PFSK-1 (cell line): ENCODE results near the gene ATL2.

ENCODE experiments used
- FOXP2 ChIP-seq: optimal IDR thresholded peaks from 2 replicates; pipeline ENCODE3; 2011; ENCODE audit warnings: borderline replicate concordance, control low read depth, inconsistent platforms; ENCODE audit not compliant: insufficient read depth; ENCODE audit errors: extremely low read length, extremely low read depth
- POLR2AphosphoS5 ChIP-seq: IDR thresholded peaks from 2 replicates; pipeline ENCODE4 v1.6.1; 2012; ENCODE audit warnings: low read depth, mild to moderate bottlenecking, control low read depth, low read length, moderate library complexity
- SIN3A ChIP-seq: IDR thresholded peaks from 2 replicates; pipeline ENCODE4 v1.6.1; 2012; ENCODE audit warnings: mild to moderate bottlenecking, low read length, moderate library complexity, borderline replicate concordance; ENCODE audit not compliant: insufficient read depth
- TAF1 ChIP-seq: IDR thresholded peaks from 2 replicates; pipeline ENCODE4 v1.6.1; 2012; ENCODE audit warnings: low read length, control low read depth, borderline replicate concordance; ENCODE audit not compliant: insufficient read depth
- TF ChIP-seq, protein P1 (sequence below), 2 experiments: IDR thresholded peaks; 2 replicates each; pipeline versions ENCODE4 v1.6.1 to v1.8.0; 2011 to 2012; ENCODE audit warnings: low read depth in 2 of 2, low read length in 2 of 2, control low read depth in 1 of 2, inconsistent platforms in 1 of 2, mild to moderate bottlenecking in 1 of 2, moderate library complexity in 1 of 2; ENCODE audit not compliant: insufficient read depth in 1 of 2

Gene ATL2

DNA sequence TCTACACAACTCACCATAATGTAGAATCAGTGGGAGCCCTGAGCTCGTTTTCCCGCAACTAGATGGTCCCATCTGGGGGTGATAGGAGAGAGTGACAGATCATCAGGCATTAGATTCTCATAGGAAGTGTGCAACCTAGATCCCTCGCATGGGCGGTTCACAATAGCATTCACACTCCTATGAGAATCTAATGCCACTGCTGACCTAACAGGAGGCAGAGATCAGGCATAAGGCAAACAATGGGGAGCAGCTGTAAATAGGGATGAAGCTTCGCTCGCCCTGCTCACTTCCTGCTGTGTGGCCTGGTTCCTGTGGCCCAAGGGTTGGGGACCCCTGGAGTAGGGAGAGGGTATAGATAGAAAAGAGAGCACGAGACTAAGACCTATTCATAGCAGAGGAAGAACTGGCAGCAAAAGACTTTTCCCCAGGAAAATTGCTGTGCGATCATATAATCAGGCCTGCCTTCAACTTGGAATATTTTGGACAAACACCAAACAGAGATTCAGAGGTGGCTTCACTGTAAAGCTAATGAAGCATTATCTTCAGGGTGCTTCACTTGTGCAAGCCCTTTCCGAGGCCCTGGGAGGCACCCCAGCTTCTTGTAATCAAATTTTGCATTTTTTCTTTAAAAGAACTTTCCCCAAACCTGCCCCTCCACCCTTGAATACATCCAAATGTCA is 29.0 kb upstream of the ATL2 start:
- TF ChIP-seq TAF1 = no peak
- TF ChIP-seq FOXP2 = no peak
- TF ChIP-seq, protein P1, sequence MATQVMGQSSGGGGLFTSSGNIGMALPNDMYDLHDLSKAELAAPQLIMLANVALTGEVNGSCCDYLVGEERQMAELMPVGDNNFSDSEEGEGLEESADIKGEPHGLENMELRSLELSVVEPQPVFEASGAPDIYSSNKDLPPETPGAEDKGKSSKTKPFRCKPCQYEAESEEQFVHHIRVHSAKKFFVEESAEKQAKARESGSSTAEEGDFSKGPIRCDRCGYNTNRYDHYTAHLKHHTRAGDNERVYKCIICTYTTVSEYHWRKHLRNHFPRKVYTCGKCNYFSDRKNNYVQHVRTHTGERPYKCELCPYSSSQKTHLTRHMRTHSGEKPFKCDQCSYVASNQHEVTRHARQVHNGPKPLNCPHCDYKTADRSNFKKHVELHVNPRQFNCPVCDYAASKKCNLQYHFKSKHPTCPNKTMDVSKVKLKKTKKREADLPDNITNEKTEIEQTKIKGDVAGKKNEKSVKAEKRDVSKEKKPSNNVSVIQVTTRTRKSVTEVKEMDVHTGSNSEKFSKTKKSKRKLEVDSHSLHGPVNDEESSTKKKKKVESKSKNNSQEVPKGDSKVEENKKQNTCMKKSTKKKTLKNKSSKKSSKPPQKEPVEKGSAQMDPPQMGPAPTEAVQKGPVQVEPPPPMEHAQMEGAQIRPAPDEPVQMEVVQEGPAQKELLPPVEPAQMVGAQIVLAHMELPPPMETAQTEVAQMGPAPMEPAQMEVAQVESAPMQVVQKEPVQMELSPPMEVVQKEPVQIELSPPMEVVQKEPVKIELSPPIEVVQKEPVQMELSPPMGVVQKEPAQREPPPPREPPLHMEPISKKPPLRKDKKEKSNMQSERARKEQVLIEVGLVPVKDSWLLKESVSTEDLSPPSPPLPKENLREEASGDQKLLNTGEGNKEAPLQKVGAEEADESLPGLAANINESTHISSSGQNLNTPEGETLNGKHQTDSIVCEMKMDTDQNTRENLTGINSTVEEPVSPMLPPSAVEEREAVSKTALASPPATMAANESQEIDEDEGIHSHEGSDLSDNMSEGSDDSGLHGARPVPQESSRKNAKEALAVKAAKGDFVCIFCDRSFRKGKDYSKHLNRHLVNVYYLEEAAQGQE (IDR thresholded peaks at IDR 0.05; ENCODE audit: insufficient read depth in 1 of 2, low read depth in 2 of 2, low read length in 2 of 2) = no peak
- no peak for TF ChIP-seq SIN3A
- no peak for TF ChIP-seq POLR2AphosphoS5

- TF ChIP-seq TAF1 = no peak
- TF ChIP-seq, protein P1 (IDR thresholded peaks at IDR 0.05; ENCODE audit: insufficient read depth in 1 of 2, low read depth in 2 of 2, low read length in 2 of 2) = no peak
Measured at GRCh38 chr2:38400513-38400912, 23.4 kb upstream of the ATL2 start.

DNA sequence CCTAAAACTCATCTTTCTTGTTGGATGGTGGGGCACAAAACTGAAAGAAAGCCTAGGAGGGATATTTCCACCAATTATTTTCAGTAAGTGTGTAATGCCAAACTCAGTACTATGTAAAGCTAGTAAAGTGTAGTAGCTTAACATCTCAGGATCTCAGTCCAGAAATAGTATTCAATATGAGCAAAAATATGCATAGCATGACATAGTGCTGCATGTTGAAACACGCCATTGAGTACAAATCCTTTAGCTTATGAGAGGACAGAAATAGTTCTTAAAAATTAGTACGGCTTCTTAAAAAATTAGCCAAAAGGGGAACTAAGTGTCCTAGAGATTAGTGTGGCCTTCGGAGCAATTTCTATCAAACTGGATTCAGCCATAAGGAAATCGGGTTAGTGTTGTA is 21.7 kb upstream of the ATL2 start:
- TF ChIP-seq SIN3A = no peak
- TF ChIP-seq TAF1 = no peak
- TF ChIP-seq POLR2AphosphoS5 = no peak
- no peak for TF ChIP-seq FOXP2
- TF ChIP-seq, protein P1 (IDR thresholded peaks at IDR 0.05; ENCODE audit: insufficient read depth in 1 of 2, low read depth in 2 of 2, low read length in 2 of 2) = no peak

GRCh38 chr2:38394903-38395341 is 17.8 kb upstream of the ATL2 start:
- TF ChIP-seq FOXP2 = no peak
- no peak for TF ChIP-seq TAF1
- no peak for TF ChIP-seq POLR2AphosphoS5
- TF ChIP-seq SIN3A = no peak
- TF ChIP-seq, protein P1 (IDR thresholded peaks at IDR 0.05; ENCODE audit: insufficient read depth in 1 of 2, low read depth in 2 of 2, low read length in 2 of 2) = no peak

DNA sequence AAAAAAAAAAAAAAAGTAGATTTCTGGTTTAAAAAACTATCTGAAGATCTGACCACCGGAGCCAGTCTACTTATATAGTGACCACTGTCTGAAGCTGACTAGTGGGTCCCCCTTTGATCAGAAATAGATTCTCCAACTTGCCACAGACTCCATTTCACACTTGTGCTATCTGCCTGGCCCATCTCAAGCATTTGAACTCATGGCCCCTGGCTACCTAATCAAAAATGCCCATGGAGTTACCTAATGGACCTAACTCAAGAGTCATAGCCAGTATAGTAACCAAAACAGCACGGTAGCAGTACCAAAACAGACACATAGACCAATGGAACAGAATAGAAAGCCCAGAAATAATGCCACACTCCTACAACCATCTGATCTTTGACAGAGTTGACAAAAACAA is 17.0 kb upstream of the ATL2 start:
- TF ChIP-seq TAF1 (no peak), SIN3A (no peak), FOXP2 (no peak), POLR2AphosphoS5 (no peak)
- TF ChIP-seq, protein P1 (IDR thresholded peaks at IDR 0.05; ENCODE audit: insufficient read depth in 1 of 2, low read depth in 2 of 2, low read length in 2 of 2) = no peak
